Epithelial cell of proximal tubule (primary cell): ENCODE data around the gene SRP54. TPM values are rescaled to one million over a fixed set of nuclear protein-coding genes. Genes with fewer than 3 reads are reported as not detected.
"Not testable (repeated sequence)": the region's sequence is repeated elsewhere in the genome, so short reads cannot be mapped to it uniquely, and the experiment has no call there.

ENCODE experiments used
- DNase-seq: peaks from one replicate; pipeline ENCODE4 v3.0.0-alpha.2; 2011; ENCODE audit warnings: low read depth
- H3K4me3 ChIP-seq: 2 replicates; pipeline ENCODE4 v1.5.1; 2011; ENCODE audit warnings: low read depth, mild to moderate bottlenecking, low read length
- total RNA-seq: library from RNA; depleted of rRNA; stranded (reverse); fragments of >200 nt; gene quantifications from 2 replicates; pipeline ENCODE4 v1.2.3, GENCODE V29; 2015
- TF ChIP-seq, protein P1 (sequence below): conservative IDR thresholded peaks from 2 replicates; pipeline ENCODE4 v1.5.1; 2012; ENCODE audit warnings: low read depth, mild to moderate bottlenecking, low read length

The SRP54 gene
- total RNA-seq, 1 donor from 2014 or later, result 61.7 TPM

DNA sequence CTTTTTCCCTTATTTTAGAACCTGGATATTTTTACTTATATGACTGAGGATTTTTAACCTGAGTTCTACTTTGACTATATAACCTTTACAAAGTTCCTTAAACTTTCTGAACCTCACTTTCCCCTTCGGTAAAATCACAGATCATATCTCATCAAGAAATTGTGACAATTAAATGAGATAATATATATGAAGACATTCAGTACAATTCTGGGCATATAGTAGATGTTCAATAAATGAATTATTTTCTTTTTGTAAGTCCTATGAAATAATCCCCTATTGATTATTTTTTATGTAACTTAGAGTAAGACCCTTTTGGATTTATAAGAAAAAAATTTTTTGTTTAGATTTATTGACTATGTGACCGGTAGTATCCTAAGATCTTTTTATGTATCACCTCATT lies 45.6 kb downstream of the SRP54 start:
- TF ChIP-seq, protein P1, sequence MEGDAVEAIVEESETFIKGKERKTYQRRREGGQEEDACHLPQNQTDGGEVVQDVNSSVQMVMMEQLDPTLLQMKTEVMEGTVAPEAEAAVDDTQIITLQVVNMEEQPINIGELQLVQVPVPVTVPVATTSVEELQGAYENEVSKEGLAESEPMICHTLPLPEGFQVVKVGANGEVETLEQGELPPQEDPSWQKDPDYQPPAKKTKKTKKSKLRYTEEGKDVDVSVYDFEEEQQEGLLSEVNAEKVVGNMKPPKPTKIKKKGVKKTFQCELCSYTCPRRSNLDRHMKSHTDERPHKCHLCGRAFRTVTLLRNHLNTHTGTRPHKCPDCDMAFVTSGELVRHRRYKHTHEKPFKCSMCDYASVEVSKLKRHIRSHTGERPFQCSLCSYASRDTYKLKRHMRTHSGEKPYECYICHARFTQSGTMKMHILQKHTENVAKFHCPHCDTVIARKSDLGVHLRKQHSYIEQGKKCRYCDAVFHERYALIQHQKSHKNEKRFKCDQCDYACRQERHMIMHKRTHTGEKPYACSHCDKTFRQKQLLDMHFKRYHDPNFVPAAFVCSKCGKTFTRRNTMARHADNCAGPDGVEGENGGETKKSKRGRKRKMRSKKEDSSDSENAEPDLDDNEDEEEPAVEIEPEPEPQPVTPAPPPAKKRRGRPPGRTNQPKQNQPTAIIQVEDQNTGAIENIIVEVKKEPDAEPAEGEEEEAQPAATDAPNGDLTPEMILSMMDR, result no peak
- no peak for DNase-seq
- H3K4me3 ChIP-seq, result no peak overlapping the region

DNA sequence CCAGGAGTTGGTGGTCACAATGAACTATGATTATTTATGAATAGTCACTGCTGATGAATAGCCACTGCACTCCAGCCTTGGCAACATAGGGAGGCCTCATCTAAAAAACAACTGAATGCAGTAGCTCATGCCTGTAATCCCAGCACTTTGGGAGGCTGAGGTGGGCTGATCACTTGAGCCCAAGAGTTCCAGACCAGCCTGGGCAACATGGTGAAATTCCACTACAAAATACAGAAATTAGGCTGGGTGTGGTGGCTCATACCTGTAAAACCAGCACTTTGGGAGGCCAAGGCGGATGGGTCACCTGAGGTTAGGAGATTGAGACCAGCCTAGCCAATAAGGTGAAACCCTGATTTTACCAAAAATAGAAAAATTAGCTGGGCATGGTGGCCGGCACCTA lies 49.8 kb downstream of the SRP54 start:
- TF ChIP-seq, protein P1, result no peak
- H3K4me3 ChIP-seq, result no peak overlapping the region
- no peak for DNase-seq

DNA sequence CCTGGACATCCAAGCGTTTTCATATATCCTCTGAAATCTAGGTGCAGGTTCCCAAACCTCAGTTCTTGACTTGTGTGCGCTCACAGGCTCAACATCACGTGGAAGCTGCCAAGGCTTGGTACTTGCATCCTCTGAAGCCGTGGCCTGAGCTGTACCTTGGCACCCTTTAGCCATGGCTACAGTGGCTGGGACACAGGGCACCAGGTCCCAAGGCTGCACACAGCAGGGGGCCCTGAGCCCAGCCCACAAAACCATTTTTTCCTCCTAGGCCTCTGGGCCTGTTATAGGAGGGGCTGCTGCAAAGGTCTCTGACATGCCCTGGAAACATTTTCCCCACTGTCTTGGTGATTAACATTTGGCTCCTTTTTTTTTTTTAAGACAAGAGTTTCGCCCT lies 51.6 kb downstream of the SRP54 start:
- DNase-seq, result no peak
- TF ChIP-seq, protein P1, result no peak
- no peak overlapping the region for H3K4me3 ChIP-seq

DNA sequence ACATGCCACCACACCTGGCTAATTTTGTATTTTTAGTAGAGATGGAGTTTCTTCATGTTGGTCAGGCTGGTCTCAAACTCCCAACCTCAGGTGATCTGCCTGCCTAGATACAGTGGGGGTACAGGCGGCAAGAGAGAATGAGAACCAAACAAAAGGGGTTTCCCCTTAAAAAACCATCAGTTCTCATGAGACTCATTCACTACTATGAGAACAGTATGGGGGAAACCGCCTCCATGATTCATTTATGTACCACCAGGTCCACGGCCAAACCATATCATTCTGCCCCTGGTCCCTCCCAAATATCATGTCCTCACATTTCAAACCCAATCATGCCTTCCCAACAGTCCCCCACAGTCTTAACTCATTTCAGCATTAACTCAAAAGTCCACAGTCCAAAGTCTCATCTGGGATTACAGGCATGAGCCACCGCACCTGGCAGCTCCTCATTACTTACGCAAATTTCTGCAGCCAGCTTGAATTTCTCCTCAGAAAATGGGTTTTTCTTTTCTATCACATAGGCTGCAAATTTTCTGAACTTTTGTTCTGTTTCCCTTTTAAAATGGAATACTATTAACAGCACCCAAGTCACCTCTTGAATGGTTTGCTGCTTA lies 52.3 kb downstream of the SRP54 start:
- not testable (repeated sequence) for DNase-seq, H3K4me3 ChIP-seq

DNA sequence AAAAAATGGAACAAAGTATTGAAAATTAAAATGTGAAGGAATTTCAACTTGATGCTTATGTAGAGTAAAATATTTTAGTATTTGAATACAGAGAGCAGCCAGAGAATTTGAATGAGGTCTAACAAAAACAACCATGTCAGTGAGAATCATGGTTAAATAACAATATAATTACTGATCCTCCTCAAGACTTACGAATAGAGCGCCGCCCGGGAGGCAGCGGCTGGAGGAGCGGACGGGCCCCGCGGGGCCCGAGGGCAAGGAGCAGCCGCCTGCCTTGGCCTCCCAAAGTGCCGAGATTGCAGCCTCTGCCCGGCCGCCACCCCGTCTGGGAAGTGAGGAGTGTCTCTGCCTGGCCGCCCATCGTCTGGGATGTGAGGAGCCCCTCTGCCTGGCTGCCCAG lies 55.5 kb downstream of the SRP54 start:
- not testable (repeated sequence) for DNase-seq, H3K4me3 ChIP-seq

DNA sequence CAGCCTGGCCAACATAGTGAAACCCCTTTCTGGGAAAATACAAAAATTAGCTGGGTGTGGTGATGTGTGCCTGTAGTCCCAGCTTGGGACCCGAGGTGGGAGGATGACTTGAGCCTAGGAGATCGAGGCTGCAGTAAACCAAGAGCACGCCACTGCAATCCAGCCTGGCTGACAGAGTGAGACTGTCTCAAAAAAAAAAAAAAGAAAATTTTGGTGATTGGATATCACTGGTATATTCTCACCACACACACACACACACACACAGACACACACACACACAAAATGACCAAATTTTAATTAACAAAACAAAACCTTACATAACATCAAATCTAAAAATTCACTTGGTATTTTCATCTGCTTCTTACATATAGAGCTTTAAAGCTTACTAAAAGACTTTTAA lies 59.8 kb downstream of the SRP54 start:
- H3K4me3 ChIP-seq, result no peak overlapping the region
- TF ChIP-seq, protein P1, result no peak
- DNase-seq, result no peak

DNA sequence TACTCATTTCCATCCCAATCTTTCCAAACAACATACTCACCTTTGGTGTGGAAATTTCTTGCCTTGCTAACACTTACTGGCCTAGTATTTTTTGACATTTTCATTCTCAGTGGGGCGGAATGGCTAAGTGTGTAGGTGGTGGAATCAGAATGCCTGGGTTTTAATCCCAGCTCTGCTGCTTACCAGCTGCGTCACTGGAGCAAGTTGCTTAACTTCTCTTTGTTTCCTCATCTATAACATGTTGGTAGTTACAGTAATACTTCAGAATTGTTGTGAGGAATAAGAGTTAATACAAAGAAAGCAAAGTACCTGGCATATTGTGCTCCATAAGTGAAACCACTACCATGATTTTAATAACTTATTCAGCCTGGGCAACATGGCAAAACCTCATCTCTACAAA lies 60.3 kb downstream of the SRP54 start:
- no peak overlapping the region for H3K4me3 ChIP-seq
- no peak for DNase-seq
- TF ChIP-seq, protein P1, result no peak

DNA sequence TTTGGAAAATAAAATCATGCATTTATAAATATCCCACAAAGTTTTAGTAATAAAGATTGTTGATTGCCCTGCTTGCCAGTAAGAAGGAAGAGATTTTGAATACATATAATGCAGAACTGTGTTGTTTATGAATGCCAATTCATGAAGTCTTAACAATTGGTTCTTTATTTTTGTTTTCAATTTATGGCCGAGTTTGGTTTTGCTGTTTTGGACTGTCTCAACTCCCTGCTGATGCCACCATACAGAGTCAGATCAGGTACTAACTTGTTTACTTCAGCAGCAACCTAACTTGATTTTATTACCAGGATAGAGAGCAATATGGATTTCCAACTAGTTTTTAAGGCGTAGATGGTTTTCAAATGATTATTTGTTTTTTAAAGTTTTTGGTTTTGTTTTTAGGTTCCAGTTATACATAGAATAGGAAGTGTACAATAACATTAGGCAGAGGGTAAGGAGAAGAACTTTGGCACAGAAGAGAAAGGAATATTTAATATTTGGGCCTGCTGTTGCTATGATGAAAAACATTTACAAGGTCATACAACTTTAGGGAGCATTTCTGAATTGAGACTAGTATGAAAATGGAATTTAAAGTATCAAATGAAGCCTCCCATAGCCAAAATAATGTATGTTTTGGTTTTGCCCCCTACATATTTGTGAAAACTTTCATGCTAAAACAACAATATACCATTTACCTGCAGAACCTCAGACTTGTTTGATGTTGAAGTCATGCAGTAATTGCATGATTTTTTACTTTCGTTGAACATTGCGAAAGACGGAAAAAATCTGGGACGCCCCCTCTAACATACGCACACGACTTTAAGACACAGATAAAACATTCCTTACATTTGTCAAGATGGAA lies 62.4 kb downstream of the SRP54 start:
- peak overlapping the region; percentile 99 for H3K4me3 ChIP-seq
- no peak for DNase-seq
- TF ChIP-seq, protein P1, result no peak
